Fibroblast of lung (primary cell): ENCODE data around the gene DGKG. TPM values are rescaled to one million over a fixed set of nuclear protein-coding genes. Genes with fewer than 3 reads are reported as not detected.

Experiments used
- DNase-seq, 2 donors: peaks; one replicate each; pipeline versions ENCODE4 v3.0.0 to v3.0.0-alpha.2; 2010; ENCODE audit warnings: low read depth in 2 of 2
- H2AFZ ChIP-seq: 2 replicates; pipeline ENCODE4 v1.5.1; 2012; ENCODE audit warnings: low read length, control low read depth, inconsistent platforms
- H3K27ac ChIP-seq: 2 replicates; pipeline ENCODE4 v1.5.1; 2011; ENCODE audit warnings: low read length, control low read depth; ENCODE audit not compliant: insufficient read depth
- H3K27me3 ChIP-seq: 2 replicates; pipeline ENCODE4 v1.5.1; 2011; ENCODE audit warnings: mild to moderate bottlenecking, low read length; ENCODE audit not compliant: control insufficient read depth, insufficient read depth
- H3K36me3 ChIP-seq: 2 replicates; pipeline ENCODE4 v1.5.1; 2011; ENCODE audit warnings: low read length; ENCODE audit not compliant: control insufficient read depth, insufficient read depth
- H3K4me1 ChIP-seq: 2 replicates; pipeline ENCODE4 v1.5.1; 2011; ENCODE audit warnings: low read length; ENCODE audit not compliant: control insufficient read depth, insufficient read depth; ENCODE audit errors: extremely low read depth
- H3K4me2 ChIP-seq: 2 replicates; pipeline ENCODE4 v1.5.1; 2011; ENCODE audit warnings: low read length, control low read depth; ENCODE audit not compliant: insufficient read depth; ENCODE audit errors: extremely low read depth
- H3K4me3 ChIP-seq, 4 experiments: fragments of 200-600 bp in 1 of 4; sonication (generic) in 1 of 4; replicated peaks in 1 of 4; 2 replicates each; pipeline ENCODE4 v1.5.1; 2011 to 2016; ENCODE audit warnings: low read length in 4 of 4, low read depth in 3 of 4, mild to moderate bottlenecking in 3 of 4, control low read depth in 2 of 4, inconsistent platforms in 1 of 4, mixed read lengths in 1 of 4; ENCODE audit not compliant: insufficient read depth in 1 of 4; ENCODE audit errors: control extremely low read depth in 1 of 4
- H3K79me2 ChIP-seq: 2 replicates; pipeline ENCODE4 v1.5.1; 2012; ENCODE audit warnings: mild to moderate bottlenecking, low read length, inconsistent platforms; ENCODE audit not compliant: control insufficient read depth, insufficient read depth
- H3K9ac ChIP-seq: 2 replicates; pipeline ENCODE4 v1.5.1; 2011; ENCODE audit warnings: mild to moderate bottlenecking, low read length, control low read depth; ENCODE audit not compliant: insufficient read depth
- H3K9me3 ChIP-seq: 2 replicates; pipeline ENCODE4 v1.5.1; 2012; ENCODE audit warnings: low read depth, low read length; ENCODE audit not compliant: control insufficient read depth, insufficient read depth
- H4K20me1 ChIP-seq: 2 replicates; pipeline ENCODE4 v1.5.1; 2011; ENCODE audit warnings: low read length; ENCODE audit not compliant: control insufficient read depth, insufficient read depth; ENCODE audit errors: extremely low read depth
- EZH2 ChIP-seq: IDR thresholded peaks from 2 replicates; pipeline ENCODE4 v1.5.1; 2012; ENCODE audit warnings: low read length, control low read depth, mild to moderate bottlenecking; ENCODE audit errors: missing control alignments
- polyA minus RNA-seq: library from RNA; depleted of rRNA, polyadenylated mRNA; stranded (reverse); fragments of >200 nt; gene quantifications from 2 replicates; pipeline ENCODE4 v1.2.3, GENCODE V29; 2011; ENCODE audit warnings: low replicate concordance
- polyA plus RNA-seq, 2 donors: library from polyadenylated mRNA; depleted of rRNA in 1 of 2; stranded (reverse) in 1 of 2; unstranded in 1 of 2; fragments of >200 nt; gene quantifications; 2 replicates each; pipeline ENCODE4 v1.2.1, GENCODE V29; 2011 to 2012; ENCODE audit warnings: missing spikeins in 1 of 2
- total RNA-seq: library from RNA; depleted of rRNA; stranded (reverse); fragments of >200 nt; gene quantifications from 2 replicates; pipeline ENCODE4 v1.2.1, GENCODE V29; 2014
- TF ChIP-seq, protein P1 (sequence below), 2 donors: IDR thresholded peaks in 1 of 2; conservative IDR thresholded peaks in 1 of 2; 1 replicate in 1 of 2; 2 replicates in 1 of 2; pipeline ENCODE4 v1.5.1; 2011 to 2012; ENCODE audit warnings: low read length in 2 of 2, control low read depth in 1 of 2, inconsistent platforms in 1 of 2, low read depth in 1 of 2, mild to moderate bottlenecking in 1 of 2

DGKG gene
- total RNA-seq, result 0.51 and 4.8 TPM in 2 replicates
- 1.4 and 3.7 TPM in 2 replicates for polyA plus RNA-seq
- polyA plus RNA-seq (2012), result 0.88 and 2.7 TPM in 2 replicates
- polyA minus RNA-seq, result 0.27 and 4.1 TPM in 2 replicates

GRCh38 chr3:186361762-186362536 lies at the start of gene DGKG:
DGKG (minus strand) TSS chr3:186362234; CDS start chr3:186320459, 41,775 bp downstream.
- peak within 1 kb of the TSS; percentile 13 to 43 (median 29) for H3K4me3 ChIP-seq
- H2AFZ ChIP-seq, result peak within 1 kb of the TSS; percentile 16
- no peaks in the 10 kb centered on the region for H3K9me3 ChIP-seq
- peak within 1 kb of the TSS; percentile 61 for H3K4me2 ChIP-seq
- no peak within 1 kb of the TSS for H3K27ac ChIP-seq
- no peak for TF ChIP-seq EZH2
- TF ChIP-seq, protein P1, sequence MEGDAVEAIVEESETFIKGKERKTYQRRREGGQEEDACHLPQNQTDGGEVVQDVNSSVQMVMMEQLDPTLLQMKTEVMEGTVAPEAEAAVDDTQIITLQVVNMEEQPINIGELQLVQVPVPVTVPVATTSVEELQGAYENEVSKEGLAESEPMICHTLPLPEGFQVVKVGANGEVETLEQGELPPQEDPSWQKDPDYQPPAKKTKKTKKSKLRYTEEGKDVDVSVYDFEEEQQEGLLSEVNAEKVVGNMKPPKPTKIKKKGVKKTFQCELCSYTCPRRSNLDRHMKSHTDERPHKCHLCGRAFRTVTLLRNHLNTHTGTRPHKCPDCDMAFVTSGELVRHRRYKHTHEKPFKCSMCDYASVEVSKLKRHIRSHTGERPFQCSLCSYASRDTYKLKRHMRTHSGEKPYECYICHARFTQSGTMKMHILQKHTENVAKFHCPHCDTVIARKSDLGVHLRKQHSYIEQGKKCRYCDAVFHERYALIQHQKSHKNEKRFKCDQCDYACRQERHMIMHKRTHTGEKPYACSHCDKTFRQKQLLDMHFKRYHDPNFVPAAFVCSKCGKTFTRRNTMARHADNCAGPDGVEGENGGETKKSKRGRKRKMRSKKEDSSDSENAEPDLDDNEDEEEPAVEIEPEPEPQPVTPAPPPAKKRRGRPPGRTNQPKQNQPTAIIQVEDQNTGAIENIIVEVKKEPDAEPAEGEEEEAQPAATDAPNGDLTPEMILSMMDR (conservative IDR thresholded peaks at IDR 0.05 in 1 of 2, IDR thresholded peaks at IDR 0.05 in 1 of 2; ENCODE audit: low read depth in 1 of 2, low read length in 2 of 2), result no peak
- peaks cover 3% of the 10 kb centered on the region for H3K4me1 ChIP-seq
- no peaks in the 10 kb centered on the region for H3K36me3 ChIP-seq
- no peaks in the 10 kb centered on the region for H4K20me1 ChIP-seq
- DNase-seq, result no peak
- peaks cover 18% of the 10 kb centered on the region for H3K27me3 ChIP-seq
- no peaks in the 10 kb centered on the region for H3K79me2 ChIP-seq
- H3K9ac ChIP-seq, result no peak within 1 kb of the TSS

DNA sequence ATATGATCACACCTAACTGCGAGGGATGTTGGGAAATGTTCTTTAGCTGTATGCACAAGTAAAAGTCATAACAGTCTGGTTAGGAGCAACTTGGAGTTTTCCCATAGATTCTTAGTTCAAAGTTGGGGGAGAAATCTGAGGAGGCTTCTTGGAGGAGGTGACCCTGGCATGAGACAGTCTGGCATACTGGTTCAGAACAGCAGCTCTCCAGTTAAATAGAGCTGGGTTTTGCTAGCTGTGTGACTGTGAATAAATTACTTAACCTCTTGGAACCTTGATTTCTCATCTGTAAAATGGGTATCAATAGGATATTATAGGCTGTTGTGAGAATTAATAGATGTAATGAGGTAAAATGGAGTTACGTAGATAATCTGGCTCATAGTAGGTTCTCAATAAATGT lies 49.1 kb upstream of the DGKG start:
- no peak for TF ChIP-seq EZH2
- TF ChIP-seq, protein P1 (conservative IDR thresholded peaks at IDR 0.05 in 1 of 2, IDR thresholded peaks at IDR 0.05 in 1 of 2; ENCODE audit: low read depth in 1 of 2, low read length in 2 of 2), result no peak
- no peak overlapping the region for H3K4me3 ChIP-seq
- H3K4me2 ChIP-seq, result no peak overlapping the region

GRCh38 chr3:186406669-186407635 lies 44.9 kb upstream of the DGKG start:
- Histone ChIP-seq H3K27ac (no peak overlapping the region), H3K27me3 (no peaks in the 10 kb centered on the region), H3K36me3 (no peaks in the 10 kb centered on the region), H2AFZ (no peak overlapping the region), H3K4me2 (no peak overlapping the region), H3K9ac (no peak overlapping the region), H3K79me2 (no peaks in the 10 kb centered on the region), H3K4me1 (no peaks in the 10 kb centered on the region), H4K20me1 (no peaks in the 10 kb centered on the region), H3K4me3 (no peak overlapping the region), H3K9me3 (no peaks in the 10 kb centered on the region)
- TF ChIP-seq, protein P1 (conservative IDR thresholded peaks at IDR 0.05 in 1 of 2, IDR thresholded peaks at IDR 0.05 in 1 of 2; ENCODE audit: low read depth in 1 of 2, low read length in 2 of 2), result no peak
- TF ChIP-seq EZH2, result no peak
- DNase-seq, result no peak

More for the DNA sequence above, 49.1 kb upstream of the DGKG start:
- Histone ChIP-seq H3K4me1 (peaks cover 4% of the 10 kb centered on the region), H3K9me3 (no peaks in the 10 kb centered on the region), H3K27ac (no peak overlapping the region), H3K36me3 (no peaks in the 10 kb centered on the region), H3K27me3 (no peaks in the 10 kb centered on the region), H3K79me2 (no peaks in the 10 kb centered on the region), H2AFZ (no peak overlapping the region), H3K9ac (no peak overlapping the region), H4K20me1 (no peaks in the 10 kb centered on the region)
- DNase-seq, result no peak
